Right lobe of liver (tissue), 4 donors: ENCODE results near the gene ATP1A1.

Source experiments
- CTCF ChIP-seq, 4 donors: fragments of 200-600 bp in 3 of 4; fragments of 450-650 bp in 1 of 4; IDR thresholded peaks; one replicate each; pipeline versions ENCODE4 v1.5.1 to v1.8.0; 2016 to 2022; ENCODE audit warnings: antibody characterized with exemption in 4 of 4, mild to moderate bottlenecking in 2 of 4
- POLR2A ChIP-seq: fragments of 450-650 bp; IDR thresholded peaks from one replicate; pipeline ENCODE4 v1.6.1; 2017; ENCODE audit warnings: antibody characterized with exemption, mild to moderate bottlenecking
- donor health status: DM: no; HTN: no; CAD: no.
- donor health status: DM: no; HTN: no; CAD: no.
- donor health status: DM: no; HTN: yes; CAD: no.

GRCh38 chr1:116436611-116436970 lies 63.5 kb downstream of the ATP1A1 start:
- TF ChIP-seq CTCF (IDR thresholded peaks at IDR 0.05), result no peak
- TF ChIP-seq POLR2A, result no peak
